Gastroesophageal sphincter (tissue), 4 donors: ENCODE data around the gene SRSF5. TPM values are rescaled to one million over a fixed set of nuclear protein-coding genes. Genes with fewer than 3 reads are reported as not detected.

Source experiments
- ATAC-seq: fragments of 150-250 bp; one replicate; pipeline ENCODE4 v1.9.1; 2016; ENCODE audit warnings: mild to moderate bottlenecking, moderate library complexity
- H3K27ac ChIP-seq, 4 donors: fragments of 200-600 bp; sonication (generic) in 3 of 4; 1 replicate in 3 of 4; 2 replicates in 1 of 4; pipeline ENCODE4 v1.5.1; 2016 to 2019
- H3K27me3 ChIP-seq: fragments of 200-600 bp; sonication (generic); one replicate; pipeline ENCODE4 v1.5.1; 2019
- H3K36me3 ChIP-seq, 2 donors: fragments of 200-600 bp; sonication (generic); one replicate each; pipeline ENCODE4 v1.5.1; 2019; ENCODE audit warnings: control low read depth in 1 of 2
- H3K4me1 ChIP-seq, 3 donors: fragments of 200-600 bp; sonication (generic); 1 replicate in 2 of 3; 2 replicates in 1 of 3; pipeline ENCODE4 v1.5.1; 2016 to 2019; ENCODE audit warnings: control low read depth in 2 of 3
- H3K4me3 ChIP-seq, 2 donors: fragments of 200-600 bp; sonication (generic); one replicate each; pipeline ENCODE4 v1.5.1; 2019; ENCODE audit warnings: mild to moderate bottlenecking in 1 of 2, moderate library complexity in 1 of 2
- H3K9me3 ChIP-seq, 3 donors: fragments of 200-600 bp; sonication (generic); one replicate each; pipeline ENCODE4 v1.5.1; 2017 to 2019; ENCODE audit warnings: control low read depth in 2 of 3
- CTCF ChIP-seq, 4 experiments: fragments of 200-600 bp in 2 of 4; fragments of 450-650 bp in 2 of 4; sonication (generic) in 1 of 4; IDR thresholded peaks; one replicate each; pipeline ENCODE4 v1.5.1; 2017 to 2019; ENCODE audit warnings: antibody characterized with exemption in 4 of 4, mild to moderate bottlenecking in 2 of 4, moderate library complexity in 2 of 4
- EP300 ChIP-seq: sonication (generic); formaldehyde crosslinking; IDR thresholded peaks from one replicate; pipeline ENCODE4 v1.6.1; 2017; ENCODE audit warnings: antibody characterized with exemption, mild to moderate bottlenecking
- POLR2A ChIP-seq, 2 donors: fragments of 450-650 bp; IDR thresholded peaks; one replicate each; pipeline ENCODE4 v1.6.1; 2017; ENCODE audit warnings: antibody characterized with exemption in 2 of 2, mild to moderate bottlenecking in 2 of 2, moderate library complexity in 1 of 2
- POLR2AphosphoS5 ChIP-seq: sonication (generic); formaldehyde crosslinking; IDR thresholded peaks from one replicate; pipeline ENCODE4 v1.6.1; 2017; ENCODE audit warnings: antibody characterized with exemption
- WGBS, 2 donors: methylation state at CpG; one replicate each; pipeline ENCODE4 v1.1.5; 2018; ENCODE audit warnings: low coverage in 1 of 2; 5-methylcytosine and 5-hydroxymethylcytosine counted together
- total RNA-seq, 4 donors: library from RNA; depleted of rRNA; stranded (reverse); fragments of >200 nt; gene quantifications; one replicate each; pipeline ENCODE4 v1.1.0, GENCODE V29; 2016

SRSF5 gene
- total RNA-seq, 4 donors from 2014 or later = 191 to 569 (median 275) TPM

GRCh38 chr14:69789118-69789640 is 22.2 kb downstream of the SRSF5 start:
- TF ChIP-seq CTCF (IDR thresholded peaks at IDR 0.05) (no peak), POLR2AphosphoS5 (no peak), POLR2A (IDR thresholded peaks at IDR 0.05) (no peak), EP300 (no peak)
- no peaks in the 10 kb centered on the region for H3K9me3 ChIP-seq

GRCh38 chr14:69792887-69793421 is 26.0 kb downstream of the SRSF5 start:
- WGBS, 2 donors = 77 to 97% methylated on average over 7 of the region's 7 CpGs
- ATAC-seq = no peak
- no peak overlapping the region for H3K4me3 ChIP-seq
- no peaks in the 10 kb centered on the region for H3K9me3 ChIP-seq
- no peaks in the 10 kb centered on the region for H3K27me3 ChIP-seq
- TF ChIP-seq POLR2AphosphoS5 = no peak
- no peak for TF ChIP-seq CTCF (IDR thresholded peaks at IDR 0.05)
- TF ChIP-seq EP300 = no peak
- no peak for TF ChIP-seq POLR2A (IDR thresholded peaks at IDR 0.05)
- H3K36me3 ChIP-seq = no peaks in the 10 kb centered on the region
- H3K27ac ChIP-seq = no peak overlapping the region
- H3K4me1 ChIP-seq = no peaks in the 10 kb centered on the region

More at GRCh38 chr14:69789118-69789640, 22.2 kb downstream of the SRSF5 start:
- no peak for ATAC-seq
- Histone ChIP-seq H3K4me1 (no peaks in the 10 kb centered on the region), H3K27ac (no peak overlapping the region), H3K4me3 (no peak overlapping the region), H3K27me3 (no peaks in the 10 kb centered on the region), H3K36me3 (peaks cover 0 to 10% of the 10 kb centered on the region in 2 donors)

GRCh38 chr14:69794791-69795190 is 27.8 kb downstream of the SRSF5 start:
- H3K27me3 ChIP-seq = no peaks in the 10 kb centered on the region
- 80% methylated on average over 1 of the region's 3 CpGs; no CpG with 5 or more reads in 1 of the 2 donors for WGBS, 2 donors
- no peak overlapping the region for H3K27ac ChIP-seq
- ATAC-seq = no peak
- no peaks in the 10 kb centered on the region for H3K4me1 ChIP-seq
- H3K36me3 ChIP-seq = no peaks in the 10 kb centered on the region
- no peaks in the 10 kb centered on the region for H3K9me3 ChIP-seq
- H3K4me3 ChIP-seq = no peak overlapping the region
- TF ChIP-seq POLR2A (IDR thresholded peaks at IDR 0.05) (no peak), EP300 (no peak), CTCF (IDR thresholded peaks at IDR 0.05) (no peak), POLR2AphosphoS5 (no peak)

GRCh38 chr14:69795691-69796090 is 28.7 kb downstream of the SRSF5 start:
- H3K9me3 ChIP-seq = no peaks in the 10 kb centered on the region
- WGBS, 2 donors = 68% methylated on average over 4 of the region's 4 CpGs; no CpG with 5 or more reads in 1 of the 2 donors
- H3K27ac ChIP-seq = no peak overlapping the region
- no peaks in the 10 kb centered on the region for H3K36me3 ChIP-seq
- TF ChIP-seq EP300 (no peak), POLR2AphosphoS5 (no peak), POLR2A (IDR thresholded peaks at IDR 0.05) (no peak), CTCF (IDR thresholded peaks at IDR 0.05) (no peak)
- ATAC-seq = no peak
- H3K4me1 ChIP-seq = no peaks in the 10 kb centered on the region
- no peaks in the 10 kb centered on the region for H3K27me3 ChIP-seq
- no peak overlapping the region for H3K4me3 ChIP-seq

- ATAC-seq = no peak
- WGBS, 2 donors = 67% methylated on average over 1 of the region's 11 CpGs; no CpG with 5 or more reads in 1 of the 2 donors
- H3K9me3 ChIP-seq = no peaks in the 10 kb centered on the region
- no peaks in the 10 kb centered on the region for H3K4me1 ChIP-seq
- no peak within 1 kb of the TSS for H3K4me3 ChIP-seq
- no peak for TF ChIP-seq POLR2A (IDR thresholded peaks at IDR 0.05)
- no peak for TF ChIP-seq EP300
- TF ChIP-seq CTCF (IDR thresholded peaks at IDR 0.05) = no peak
- TF ChIP-seq POLR2AphosphoS5 = no peak
- peaks cover 7% of the 10 kb centered on the region for H3K27me3 ChIP-seq
- no peak within 1 kb of the TSS for H3K27ac ChIP-seq
- no peaks in the 10 kb centered on the region for H3K36me3 ChIP-seq
Measured at GRCh38 chr14:69796797-69797500, 30.0 kb downstream of the SRSF5 start, which contains the start of gene SLC10A1. Gene SLC10A1, minus strand, starts transcription at chr14:69797241. Its CDS starts 86 bp downstream, at chr14:69797155.
